HG03175 (cell line): Measurements from ENCODE around the gene AKR1B1.

ENCODE experiments used
- ATAC-seq: cut with Tn5 transposase; IDR thresholded peaks from one replicate; pipeline ENCODE4 v1.9.1; 2021; ENCODE audit warnings: mild to moderate bottlenecking, moderate library complexity; ENCODE audit not compliant: unreplicated experiment

AKR1B1 gene

GRCh38 chr7:134470864-134471263 is 12.0 kb upstream of the AKR1B1 start:
- no peak for ATAC-seq

GRCh38 chr7:134469622-134470021 is 10.7 kb upstream of the AKR1B1 start:
- ATAC-seq: no peak

DNA sequence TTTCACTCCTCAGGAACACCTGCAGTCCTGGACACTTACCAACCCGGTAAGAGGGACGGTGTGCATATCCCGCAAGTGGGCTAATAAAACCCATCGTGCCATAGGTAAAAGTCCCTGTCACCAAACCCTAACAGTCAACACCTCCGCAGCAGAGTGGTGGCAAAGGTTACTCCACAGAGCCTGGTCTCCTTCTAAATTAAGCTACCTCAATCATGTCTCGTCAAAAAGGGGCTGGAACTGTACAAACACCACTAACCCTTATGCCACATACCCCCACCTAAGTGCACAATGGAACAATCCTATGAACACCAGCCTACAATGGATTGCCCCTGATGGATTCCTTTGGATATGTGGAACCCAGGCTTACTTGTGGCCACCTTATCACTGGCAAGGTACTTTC is 9.6 kb upstream of the AKR1B1 start:
- no peak for ATAC-seq

- ATAC-seq: no peak
Observed at GRCh38 chr7:134468054-134468453, 9.2 kb upstream of the AKR1B1 start.

DNA sequence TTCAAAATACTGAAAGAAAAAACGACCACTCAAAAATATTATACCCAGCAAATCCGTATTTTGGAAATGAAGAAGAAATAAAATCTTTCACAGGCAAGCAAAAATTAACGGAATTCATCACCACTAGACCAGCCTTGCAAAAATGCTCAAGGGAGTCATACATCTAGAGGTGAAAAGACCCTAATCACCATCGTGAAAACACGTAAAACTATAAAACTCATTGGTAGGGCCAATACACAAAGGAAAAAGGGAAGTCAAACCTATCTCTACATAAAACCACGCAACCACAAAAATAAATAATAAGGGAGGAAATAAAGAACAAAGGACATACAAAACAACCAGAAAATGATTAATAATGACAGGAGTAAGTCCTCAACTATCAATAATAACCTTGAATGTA is 6.6 kb upstream of the AKR1B1 start:
- ATAC-seq: no peak

GRCh38 chr7:134464496-134464895 is 5.6 kb upstream of the AKR1B1 start:
- no peak for ATAC-seq

DNA sequence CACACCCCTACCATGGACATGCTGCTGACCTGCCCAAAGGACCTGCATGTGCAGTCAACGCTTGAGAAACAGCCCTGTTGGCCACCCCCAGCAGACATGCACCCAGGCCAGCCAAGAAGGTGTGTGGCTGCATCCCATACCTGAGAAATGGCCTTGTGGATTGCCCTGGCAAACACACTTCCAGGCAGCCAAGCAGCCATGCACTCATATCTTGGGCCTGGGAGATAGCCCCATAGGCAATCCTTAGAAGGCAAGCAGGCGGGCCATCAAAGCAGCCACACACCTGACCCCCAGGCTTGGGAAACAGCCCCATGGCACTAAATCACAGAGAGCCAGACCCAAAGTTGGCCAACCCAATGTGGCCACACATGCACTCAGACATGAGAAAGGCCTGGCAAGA is 4.9 kb upstream of the AKR1B1 start:
- ATAC-seq: no peak

GRCh38 chr7:134462337-134462925 is 3.5 kb upstream of the AKR1B1 start:
- ATAC-seq: no peak

DNA sequence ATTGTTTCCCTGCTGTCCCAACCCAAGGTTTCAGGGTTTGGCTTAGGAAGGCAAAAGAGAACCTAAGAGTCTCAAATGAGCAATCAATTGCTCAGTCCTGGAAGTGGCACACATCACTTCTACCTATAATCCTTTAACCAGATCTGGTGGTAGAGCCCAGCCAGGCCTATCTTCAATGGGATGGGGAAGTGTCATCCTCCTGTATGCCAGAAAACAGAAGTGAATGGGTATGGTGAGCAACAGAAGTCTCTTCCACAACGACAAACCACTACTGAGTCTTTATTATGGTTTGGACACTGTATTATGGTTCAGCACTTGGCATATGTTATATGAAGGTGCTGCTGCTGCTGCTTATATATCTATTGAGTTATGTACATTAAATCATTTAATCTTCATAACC is 3.0 kb upstream of the AKR1B1 start:
- ATAC-seq: no peak

DNA sequence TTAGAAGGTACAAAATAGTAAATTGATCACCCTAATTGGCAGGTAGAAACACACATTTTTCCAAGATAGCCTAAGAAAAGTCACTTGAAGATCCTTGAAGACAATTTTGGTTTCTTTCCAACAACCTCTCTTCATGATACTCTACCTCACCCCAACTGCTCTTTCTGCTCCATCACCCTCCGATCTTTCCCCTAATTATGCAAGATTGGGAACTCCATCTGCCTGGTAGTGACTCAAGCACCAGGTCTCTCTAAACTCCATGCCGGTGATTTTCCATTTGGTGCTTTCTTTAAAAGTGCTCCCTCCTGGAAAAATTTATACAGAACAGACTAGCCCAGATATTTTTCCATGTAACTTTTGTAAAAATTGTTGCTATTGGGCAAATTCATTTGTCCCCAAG is 1.1 kb upstream of the AKR1B1 start:
- no peak for ATAC-seq

DNA sequence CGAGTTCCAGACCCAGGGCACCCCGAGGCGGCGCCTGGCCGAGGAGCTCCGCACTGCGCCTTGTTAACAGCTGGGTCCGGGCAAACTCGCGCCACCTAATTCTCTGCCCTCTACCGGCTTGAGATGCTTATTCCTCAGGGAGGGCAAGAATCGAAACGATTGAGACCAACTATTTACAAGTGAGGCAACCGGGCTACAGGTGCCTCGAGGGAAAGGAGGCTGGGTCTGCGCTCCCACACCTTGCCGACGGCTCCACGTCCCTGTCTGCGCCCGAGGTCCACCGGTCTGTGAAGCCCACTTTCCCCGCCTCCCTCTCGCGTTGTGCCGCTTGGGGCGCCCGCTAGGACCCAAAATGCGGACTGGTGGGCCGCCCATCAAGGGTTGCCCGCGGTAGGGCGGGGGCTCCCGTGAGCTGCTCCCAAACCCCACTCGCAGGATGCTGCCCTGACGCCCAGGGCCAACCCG is 527 bp downstream of the AKR1B1 start:
- ATAC-seq: peak; percentile 58

- ATAC-seq: no peak
Observed at GRCh38 chr7:134457210-134457609, 1.7 kb downstream of the AKR1B1 start.

DNA sequence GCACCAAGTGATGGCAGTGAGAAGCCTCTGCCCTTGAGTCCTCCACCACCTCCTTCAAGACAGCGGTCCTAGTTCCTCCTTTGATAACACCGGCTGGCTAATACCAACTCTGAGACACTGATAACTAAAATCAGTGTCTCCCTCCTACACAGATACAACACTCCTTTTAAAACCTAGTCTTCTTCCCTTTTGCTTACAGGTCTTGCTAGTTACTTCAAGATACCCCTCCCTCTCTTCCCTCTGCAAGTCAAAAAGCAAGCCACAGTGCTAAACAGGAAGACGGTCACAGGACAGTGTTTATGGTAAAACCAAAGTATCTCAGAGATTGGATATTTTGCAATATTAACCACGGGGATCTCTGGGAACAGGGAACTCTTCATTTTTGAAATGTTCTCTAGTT is 4.6 kb downstream of the AKR1B1 start:
- no peak for ATAC-seq

GRCh38 chr7:134453518-134453917 is 5.4 kb downstream of the AKR1B1 start:
- no peak for ATAC-seq

DNA sequence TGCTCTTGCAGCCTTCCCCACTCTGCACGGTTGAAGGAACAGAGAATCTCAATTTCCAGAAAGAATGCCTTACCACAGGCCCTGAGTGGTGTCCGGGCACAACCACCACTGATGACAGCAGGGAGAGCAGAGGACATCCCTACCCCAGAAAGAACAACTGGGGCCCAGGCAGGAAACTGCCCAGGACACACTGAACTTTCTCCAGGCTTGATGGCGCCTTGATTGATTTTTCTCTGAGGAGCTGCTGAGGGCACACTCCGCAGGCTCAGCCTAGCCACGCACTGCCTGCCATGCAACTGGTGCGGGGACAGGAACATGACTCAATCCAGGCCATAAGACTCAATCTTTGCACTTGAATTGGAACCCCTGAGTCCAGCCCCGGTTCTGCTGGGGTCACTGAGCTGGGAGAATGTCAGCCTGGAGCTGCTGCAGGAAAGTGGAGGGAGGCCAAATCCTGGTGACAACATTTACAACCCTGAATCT is 5.9 kb downstream of the AKR1B1 start:
- ATAC-seq: no peak

- ATAC-seq: no peak
Observed at GRCh38 chr7:134452419-134452838, 6.5 kb downstream of the AKR1B1 start.

GRCh38 chr7:134451656-134452055 is 7.2 kb downstream of the AKR1B1 start:
- ATAC-seq: no peak

- no peak for ATAC-seq
Observed at GRCh38 chr7:134450294-134451000, 8.5 kb downstream of the AKR1B1 start.

- no peak for ATAC-seq
Observed at GRCh38 chr7:134449680-134450079, 9.2 kb downstream of the AKR1B1 start.

DNA sequence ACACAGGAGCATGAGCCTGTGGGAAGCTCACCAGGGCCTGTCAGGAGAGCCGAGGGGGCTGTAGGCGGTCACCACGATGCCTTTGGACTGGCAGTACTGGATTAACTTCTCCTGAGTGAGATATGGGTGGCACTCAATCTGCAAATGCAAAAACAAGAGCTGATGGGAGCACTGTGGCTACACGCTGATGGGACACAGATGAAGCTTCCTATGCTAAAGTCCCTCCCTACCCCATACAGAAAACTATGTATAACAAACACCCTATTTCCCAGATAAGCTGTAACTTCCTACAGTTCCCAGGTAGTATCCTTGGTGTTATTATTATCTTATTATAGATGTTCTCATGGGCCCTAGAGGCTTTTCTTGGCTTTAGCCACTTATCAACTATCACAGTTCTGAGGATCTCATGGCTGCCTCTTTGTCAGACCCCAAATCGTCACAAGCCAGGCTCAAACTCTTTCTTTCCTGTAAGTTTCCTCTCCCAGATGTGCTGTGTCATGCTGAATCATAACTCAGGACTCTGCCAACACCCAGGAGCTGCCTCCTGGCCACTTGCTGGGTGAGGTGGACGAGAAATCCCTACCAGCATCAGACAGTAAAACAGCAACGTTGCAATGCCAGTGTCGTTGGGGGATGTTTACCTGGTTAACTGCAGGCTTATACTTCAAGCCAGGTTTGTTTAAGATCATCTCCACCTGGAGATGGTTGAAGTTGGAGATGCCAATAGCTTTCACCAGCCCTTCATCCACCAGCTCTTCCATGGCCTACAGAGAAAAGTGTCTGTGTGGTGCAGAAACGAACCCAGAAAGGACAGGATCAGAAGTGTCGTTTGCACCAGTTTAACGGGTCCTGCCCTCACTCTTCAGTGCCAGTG is 10.3 kb downstream of the AKR1B1 start:
- ATAC-seq: no peak

- no peak for ATAC-seq
Observed at GRCh38 chr7:134447383-134447782, 11.5 kb downstream of the AKR1B1 start.

GRCh38 chr7:134446923-134447322 is 12.0 kb downstream of the AKR1B1 start:
- ATAC-seq: no peak
